WTC11 (cell line): ENCODE measurements around the gene EML4. TPM values are rescaled to one million over a fixed set of nuclear protein-coding genes. Genes with fewer than 3 reads are reported as not detected.

Experiments
- ATAC-seq: fragments of 200-7000 bp; cut with Tn5 transposase; 2 replicates; pipeline ENCODE4 v1.10.0; 2021; ENCODE audit warnings: mild to moderate bottlenecking, moderate library complexity
- CTCF ChIA-PET: fragments of 300-600 bp; sonication (Branson Sonifier 250); formaldehyde crosslinking; loops from one replicate; lab custom pipeline; 2021; ENCODE audit warnings: antibody characterized with exemption; lab: Charles Lee
- POLR2A ChIA-PET: fragments of 350-600 bp; sonication (Branson Sonifier 250); formaldehyde crosslinking; loops from one replicate; lab custom pipeline; 2021; ENCODE audit warnings: antibody characterized with exemption; lab: Charles Lee
- DNase-seq: peaks from one replicate; pipeline ENCODE4 v3.0.0; 2021; ENCODE audit warnings: low spot score
- H3K27ac Mint-ChIP-seq: 2 replicates; pipeline ENCODE4 v1.8.0; 2021; ENCODE audit warnings: mixed read lengths
- H3K27me3 Mint-ChIP-seq: 2 replicates; pipeline ENCODE4 v1.8.0; 2021; ENCODE audit warnings: low read depth, mild to moderate bottlenecking, moderate library complexity, mixed read lengths
- H3K36me3 Mint-ChIP-seq: 2 replicates; pipeline ENCODE4 v1.8.0; 2021; ENCODE audit warnings: mixed read lengths
- H3K4me1 Mint-ChIP-seq: 2 replicates; pipeline ENCODE4 v1.8.0; 2022; ENCODE audit warnings: mixed read lengths
- H3K4me3 Mint-ChIP-seq: 2 replicates; pipeline ENCODE4 v1.8.0; 2021; ENCODE audit warnings: mild to moderate bottlenecking, moderate library complexity, mixed read lengths
- H3K9me3 Mint-ChIP-seq: 2 replicates; pipeline ENCODE4 v1.8.0; 2021; ENCODE audit warnings: mixed read lengths
- ARID4B ChIP-seq: sonication (generic); formaldehyde crosslinking; IDR thresholded peaks from 2 replicates; pipeline ENCODE4 v1.8.0; 2023; ENCODE audit warnings: missing genetic modification reagents, mild to moderate bottlenecking, borderline replicate concordance
- ERG ChIP-seq: fragments of 250-450 bp; sonication (Bioruptor Pico); IDR thresholded peaks from 2 replicates; pipeline ENCODE4 v1.8.0; 2021; ENCODE audit warnings: mild to moderate bottlenecking
- FOXJ3 ChIP-seq: sonication (generic); formaldehyde crosslinking; IDR thresholded peaks from 2 replicates; pipeline ENCODE4 v1.9.0; 2021; ENCODE audit warnings: missing genetic modification reagents, mild to moderate bottlenecking, borderline replicate concordance
- FOXK1 ChIP-seq: sonication (generic); formaldehyde crosslinking; IDR thresholded peaks from 2 replicates; pipeline ENCODE4 v1.8.0; 2022; ENCODE audit warnings: mild to moderate bottlenecking, moderate library complexity, missing genetic modification reagents
- GABPB1 ChIP-seq: sonication (generic); formaldehyde crosslinking; IDR thresholded peaks from 2 replicates; pipeline ENCODE4 v1.8.1; 2023; ENCODE audit warnings: mild to moderate bottlenecking, missing genetic modification reagents
- GTF2I ChIP-seq: fragments of 250-450 bp; sonication (Bioruptor Pico); conservative IDR thresholded peaks from 2 replicates; pipeline ENCODE4 v1.4.0; 2021; ENCODE audit warnings: mild to moderate bottlenecking
- HMGXB4 ChIP-seq: sonication (generic); formaldehyde crosslinking; IDR thresholded peaks from 2 replicates; pipeline ENCODE4 v1.8.1; 2023; ENCODE audit warnings: mild to moderate bottlenecking, moderate library complexity, missing genetic modification reagents
- NR1H2 ChIP-seq: sonication (generic); formaldehyde crosslinking; IDR thresholded peaks from 2 replicates; pipeline ENCODE4 v1.9.0; 2021; ENCODE audit warnings: mild to moderate bottlenecking, moderate library complexity, missing genetic modification reagents
- NR3C1 ChIP-seq: sonication (generic); formaldehyde crosslinking; conservative IDR thresholded peaks from 2 replicates; pipeline ENCODE4 v1.8.1; 2023; ENCODE audit warnings: low read depth, mild to moderate bottlenecking, missing genetic modification reagents
- PRRX2 ChIP-seq: fragments of 250-450 bp; sonication (Bioruptor Pico); IDR thresholded peaks from 2 replicates; pipeline ENCODE4 v1.8.0; 2021; ENCODE audit warnings: mild to moderate bottlenecking
- USF2 ChIP-seq: sonication (generic); formaldehyde crosslinking; IDR thresholded peaks from 2 replicates; pipeline ENCODE4 v1.8.1; 2023; ENCODE audit warnings: mild to moderate bottlenecking, missing genetic modification reagents, moderate library complexity
- ZBTB21 ChIP-seq: sonication (generic); formaldehyde crosslinking; IDR thresholded peaks from 2 replicates; pipeline ENCODE4 v1.8.1; 2023; ENCODE audit warnings: mild to moderate bottlenecking, missing genetic modification reagents, borderline replicate concordance
- ZMAT4 ChIP-seq: fragments of 250-450 bp; sonication (Bioruptor Pico); IDR thresholded peaks from 2 replicates; pipeline ENCODE4 v1.9.0; 2021; ENCODE audit warnings: mild to moderate bottlenecking
- ZNF121 ChIP-seq: sonication (generic); formaldehyde crosslinking; IDR thresholded peaks from 2 replicates; pipeline ENCODE4 v1.8.0; 2023; ENCODE audit warnings: missing genetic modification reagents
- ZNF138 ChIP-seq: sonication (generic); formaldehyde crosslinking; conservative IDR thresholded peaks from 2 replicates; pipeline ENCODE4 v1.8.1; 2022; ENCODE audit warnings: mild to moderate bottlenecking, moderate library complexity, missing genetic modification reagents
- ZNF263 ChIP-seq: sonication (generic); formaldehyde crosslinking; IDR thresholded peaks from 2 replicates; pipeline ENCODE4 v1.8.1; 2022; ENCODE audit warnings: low read depth, mild to moderate bottlenecking, moderate library complexity, missing genetic modification reagents
- ZNF281 ChIP-seq: sonication (generic); formaldehyde crosslinking; IDR thresholded peaks from 2 replicates; pipeline ENCODE4 v1.8.0; 2023; ENCODE audit warnings: mild to moderate bottlenecking, missing genetic modification reagents
- ZSCAN18 ChIP-seq: fragments of 250-450 bp; sonication (Bioruptor Pico); IDR thresholded peaks from 2 replicates; pipeline ENCODE4 v2.1.2; 2022; ENCODE audit warnings: mild to moderate bottlenecking, moderate library complexity
- total RNA-seq: library from RNA; stranded (reverse); gene quantifications from 3 replicates; pipeline ENCODE4 v1.2.3, GENCODE V29; 2021

Gene EML4
- total RNA-seq, 1 experiment from 2014 or later, result 89.9 TPM

GRCh38 chr2:42266236-42266635 lies 97.1 kb downstream of the EML4 start:
- Mint-ChIP-seq H3K4me1 (peaks cover 3% of the 10 kb centered on the region; the same call in 1 of the 2 replicates), H3K27ac (no peak overlapping the region), H3K27me3 (no peaks in the 10 kb centered on the region)
- peak; percentile 87 for TF ChIP-seq ZNF121 (CRISPR knock-in tag)
- TF ChIP-seq ZMAT4 (CRISPR knock-in tag), result no peak
- TF ChIP-seq, all 79 proteins: peak for 1
- POLR2A ChIA-PET, result interaction anchor here (0.7 kb wide), 1 partner anchor 21 kb away, joined by 3 read pairs; no protein-coding TSS in a partner anchor
- H3K4me3 Mint-ChIP-seq, result no peak overlapping the region
- no peaks in the 10 kb centered on the region for H3K36me3 Mint-ChIP-seq
- ATAC-seq (no peak), DNase-seq (no peak)
- no peaks in the 10 kb centered on the region for H3K9me3 Mint-ChIP-seq
- CTCF ChIA-PET, result no interaction called here

GRCh38 chr2:42267530-42267929 lies 98.4 kb downstream of the EML4 start:
- no peaks in the 10 kb centered on the region for H3K27me3 Mint-ChIP-seq
- ChIA-PET CTCF (no interaction called here), POLR2A (no interaction called here)
- H3K36me3 Mint-ChIP-seq, result no peaks in the 10 kb centered on the region
- peaks cover 3% of the 10 kb centered on the region; the same call in 1 of the 2 replicates for H3K4me1 Mint-ChIP-seq
- ATAC-seq (no peak), DNase-seq (no peak)
- TF ChIP-seq ARID4B (CRISPR knock-in tag) (no peak), FOXJ3 (CRISPR knock-in tag) (no peak)
- no peaks in the 10 kb centered on the region for H3K9me3 Mint-ChIP-seq
- H3K4me3 Mint-ChIP-seq, result no peak overlapping the region
- H3K27ac Mint-ChIP-seq, result no peak overlapping the region

- H3K36me3 Mint-ChIP-seq, result no peaks in the 10 kb centered on the region
- ChIA-PET POLR2A (no interaction called here), CTCF (no interaction called here)
- ATAC-seq, result no peak
- peaks cover 3% of the 10 kb centered on the region; the same call in 1 of the 2 replicates for H3K4me1 Mint-ChIP-seq
- H3K4me3 Mint-ChIP-seq, result no peak overlapping the region
- DNase-seq, result no peak
- no peaks in the 10 kb centered on the region for H3K9me3 Mint-ChIP-seq
- no peak overlapping the region for H3K27ac Mint-ChIP-seq
- H3K27me3 Mint-ChIP-seq, result no peaks in the 10 kb centered on the region
- no peak for TF ChIP-seq USF2 (CRISPR knock-in tag)
- TF ChIP-seq ZNF263 (CRISPR knock-in tag), result no peak
- no peak for TF ChIP-seq ZNF138 (CRISPR knock-in tag)
- no peak for TF ChIP-seq ZSCAN18 (CRISPR knock-in tag)
- TF ChIP-seq FOXK1 (CRISPR knock-in tag), result no peak
- no peak for TF ChIP-seq ERG
- no peak for TF ChIP-seq HMGXB4 (CRISPR knock-in tag)
- TF ChIP-seq NR3C1 (CRISPR knock-in tag), result no peak
- no peak for TF ChIP-seq GTF2I (CRISPR knock-in tag)
- no peak for TF ChIP-seq GABPB1 (CRISPR knock-in tag)
- no peak for TF ChIP-seq ZNF281
- no peak for TF ChIP-seq PRRX2 (CRISPR knock-in tag)
- TF ChIP-seq ZNF121 (CRISPR knock-in tag), result no peak
- TF ChIP-seq ZBTB21, result no peak
- TF ChIP-seq NR1H2 (CRISPR knock-in tag), result no peak
These were observed 99.5 kb downstream of the EML4 start for GRCh38 chr2:42268528-42269151.
